GM12865 (cell line): ENCODE results near the gene MFRP.
"Not testable (repeated sequence)": the region's sequence is repeated elsewhere in the genome, so short reads cannot be mapped to it uniquely, and the experiment has no call there.

ENCODE experiments used
- DNase-seq: peaks from one replicate; pipeline ENCODE4 v3.0.0; 2010; ENCODE audit warnings: low read depth
- H3K4me3 ChIP-seq: 2 replicates; pipeline ENCODE4 v1.5.1; 2011; ENCODE audit warnings: mild to moderate bottlenecking, low read depth, low read length, control low read depth
- TF ChIP-seq, protein P1 (sequence below): IDR thresholded peaks from 2 replicates; pipeline ENCODE4 v1.5.1; 2011; ENCODE audit warnings: low read length, control low read depth, low read depth, inconsistent platforms; ENCODE audit not compliant: insufficient read depth; ENCODE audit errors: missing control alignments

The MFRP gene

DNA sequence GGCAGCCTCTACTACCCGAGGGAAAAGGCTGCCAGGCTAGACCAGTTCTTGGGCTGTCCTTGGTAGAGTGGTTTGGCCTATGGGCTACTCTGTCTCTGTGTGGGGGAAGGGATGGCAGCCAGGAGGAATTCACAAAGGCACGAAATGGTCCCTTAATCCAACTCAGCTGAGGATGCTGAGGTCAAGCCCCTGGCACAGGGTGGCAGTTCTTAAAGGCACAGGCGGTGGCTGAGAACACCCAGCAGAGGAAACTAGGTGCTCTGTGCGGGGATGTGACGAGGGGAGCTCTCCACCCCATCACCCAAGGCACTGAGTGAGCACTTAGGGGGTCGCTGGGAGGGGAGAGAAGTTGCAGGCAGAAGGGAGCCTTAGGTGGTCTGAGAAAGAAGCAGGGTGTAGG lies at the start of gene MFRP:
Gene MFRP (minus strand): TSS at position 101 of the 400 bp plus-strand sequence. CDS start 192 bp downstream, outside the sequence.
- H3K4me3 ChIP-seq: no peak within 1 kb of the TSS
- TF ChIP-seq, protein P1, sequence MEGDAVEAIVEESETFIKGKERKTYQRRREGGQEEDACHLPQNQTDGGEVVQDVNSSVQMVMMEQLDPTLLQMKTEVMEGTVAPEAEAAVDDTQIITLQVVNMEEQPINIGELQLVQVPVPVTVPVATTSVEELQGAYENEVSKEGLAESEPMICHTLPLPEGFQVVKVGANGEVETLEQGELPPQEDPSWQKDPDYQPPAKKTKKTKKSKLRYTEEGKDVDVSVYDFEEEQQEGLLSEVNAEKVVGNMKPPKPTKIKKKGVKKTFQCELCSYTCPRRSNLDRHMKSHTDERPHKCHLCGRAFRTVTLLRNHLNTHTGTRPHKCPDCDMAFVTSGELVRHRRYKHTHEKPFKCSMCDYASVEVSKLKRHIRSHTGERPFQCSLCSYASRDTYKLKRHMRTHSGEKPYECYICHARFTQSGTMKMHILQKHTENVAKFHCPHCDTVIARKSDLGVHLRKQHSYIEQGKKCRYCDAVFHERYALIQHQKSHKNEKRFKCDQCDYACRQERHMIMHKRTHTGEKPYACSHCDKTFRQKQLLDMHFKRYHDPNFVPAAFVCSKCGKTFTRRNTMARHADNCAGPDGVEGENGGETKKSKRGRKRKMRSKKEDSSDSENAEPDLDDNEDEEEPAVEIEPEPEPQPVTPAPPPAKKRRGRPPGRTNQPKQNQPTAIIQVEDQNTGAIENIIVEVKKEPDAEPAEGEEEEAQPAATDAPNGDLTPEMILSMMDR: no peak
- DNase-seq: no peak

DNA sequence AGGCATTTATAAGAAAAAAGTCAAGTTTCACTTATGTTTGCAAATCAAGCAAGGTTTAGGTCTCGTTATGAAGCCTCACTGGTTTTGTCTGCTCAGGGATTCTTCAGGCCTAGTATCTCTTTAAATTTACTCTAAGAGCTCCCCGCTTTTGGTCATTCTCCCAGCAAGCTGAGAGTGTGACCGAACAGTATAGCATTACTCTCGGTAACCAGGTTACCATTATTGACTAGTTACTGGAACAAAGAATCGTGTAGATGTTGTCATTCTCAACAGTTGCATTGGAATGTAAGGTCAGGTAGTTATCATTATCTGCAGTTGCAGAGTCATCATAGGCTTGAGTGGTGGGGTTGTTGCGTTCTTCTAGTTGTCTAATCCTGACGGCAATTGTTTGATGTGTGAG lies 44.8 kb upstream of the MFRP start:
- TF ChIP-seq, protein P1: no peak
- DNase-seq: no peak
- no peak overlapping the region for H3K4me3 ChIP-seq

- DNase-seq: peak; percentile 43
- no peak overlapping the region for H3K4me3 ChIP-seq
- TF ChIP-seq, protein P1: peak; percentile 59
These were observed 43.2 kb upstream of the MFRP start for GRCh38 chr11:119389611-119390254.

- TF ChIP-seq, protein P1: no peak
- no peak for DNase-seq
- no peak overlapping the region for H3K4me3 ChIP-seq
These were observed 41.6 kb upstream of the MFRP start for GRCh38 chr11:119388103-119388502.

DNA sequence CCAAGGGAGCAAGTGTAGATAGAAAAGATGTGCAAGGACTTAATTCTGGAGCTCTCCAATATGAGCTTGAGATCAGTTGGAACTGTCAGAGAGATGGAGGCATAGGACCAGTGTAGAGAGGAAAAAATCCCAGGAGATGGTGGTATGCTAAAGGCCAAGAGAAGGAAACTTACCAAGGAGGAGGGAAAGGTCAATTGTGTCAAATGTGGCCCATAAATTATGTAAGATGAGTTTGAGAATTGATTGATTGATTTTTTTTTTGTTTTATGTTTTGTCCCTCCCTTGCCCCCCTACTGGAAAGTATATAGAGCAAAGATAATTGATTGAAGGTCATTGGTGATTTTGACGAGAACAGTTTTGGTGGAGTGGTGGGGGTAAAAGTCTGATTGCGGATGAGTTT lies 37.8 kb upstream of the MFRP start:
- TF ChIP-seq, protein P1: no peak
- no peak overlapping the region for H3K4me3 ChIP-seq
- no peak for DNase-seq

DNA sequence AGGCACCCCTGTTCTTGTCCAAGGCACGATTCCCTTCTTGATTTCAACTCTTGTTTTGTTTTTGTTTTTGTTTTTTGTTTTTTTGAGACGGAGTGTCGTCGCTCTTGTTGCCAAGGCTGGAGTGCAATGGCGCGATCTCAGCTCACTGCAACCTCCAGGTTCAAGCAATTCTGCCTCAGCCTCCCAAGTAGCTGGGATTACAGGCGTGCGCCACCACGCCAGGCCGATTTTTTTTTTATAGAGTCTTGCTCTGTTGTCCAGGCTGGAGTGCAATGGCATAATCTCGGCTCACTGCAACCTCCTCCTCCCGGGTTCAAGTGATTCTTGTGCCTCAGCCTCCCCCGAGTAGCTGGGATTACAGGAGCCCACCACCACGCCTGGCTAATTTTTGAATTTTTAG lies 36.0 kb upstream of the MFRP start:
- not testable (repeated sequence) for DNase-seq

DNA sequence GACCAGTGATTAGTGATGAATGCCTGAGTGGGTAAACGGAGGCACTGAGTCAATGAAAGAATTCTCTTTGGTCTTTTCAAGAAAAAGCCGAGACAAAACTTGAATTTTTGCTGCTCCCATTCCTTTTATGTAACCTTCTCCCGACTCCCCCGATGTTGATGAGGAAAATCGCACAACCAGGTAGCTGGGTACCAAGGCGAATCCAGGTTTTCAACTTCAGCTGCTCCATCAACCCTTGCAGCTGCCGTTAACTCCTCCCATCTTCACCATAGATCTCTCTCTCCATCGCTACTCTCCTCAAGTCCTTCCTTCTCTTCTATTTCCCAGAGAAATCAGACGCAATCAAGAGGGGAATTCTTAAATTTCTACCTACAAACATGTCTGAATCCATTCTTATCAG lies 35.6 kb upstream of the MFRP start:
- TF ChIP-seq, protein P1: no peak
- no peak for DNase-seq
- H3K4me3 ChIP-seq: peak overlapping the region; percentile 61

More for the DNA sequence above, 36.0 kb upstream of the MFRP start:
- not testable (repeated sequence) for H3K4me3 ChIP-seq
